Globus pallidus (tissue), 1 donor: ENCODE results near the gene SLAMF1.

Experiments
- DNase-seq: peaks from one replicate; pipeline ENCODE4 v3.0.0-alpha.2; 2015; ENCODE audit warnings: low spot score

Gene SLAMF1

GRCh38 chr1:160623227-160623633 is 23.6 kb downstream of the SLAMF1 start:
- DNase-seq: no peak

DNA sequence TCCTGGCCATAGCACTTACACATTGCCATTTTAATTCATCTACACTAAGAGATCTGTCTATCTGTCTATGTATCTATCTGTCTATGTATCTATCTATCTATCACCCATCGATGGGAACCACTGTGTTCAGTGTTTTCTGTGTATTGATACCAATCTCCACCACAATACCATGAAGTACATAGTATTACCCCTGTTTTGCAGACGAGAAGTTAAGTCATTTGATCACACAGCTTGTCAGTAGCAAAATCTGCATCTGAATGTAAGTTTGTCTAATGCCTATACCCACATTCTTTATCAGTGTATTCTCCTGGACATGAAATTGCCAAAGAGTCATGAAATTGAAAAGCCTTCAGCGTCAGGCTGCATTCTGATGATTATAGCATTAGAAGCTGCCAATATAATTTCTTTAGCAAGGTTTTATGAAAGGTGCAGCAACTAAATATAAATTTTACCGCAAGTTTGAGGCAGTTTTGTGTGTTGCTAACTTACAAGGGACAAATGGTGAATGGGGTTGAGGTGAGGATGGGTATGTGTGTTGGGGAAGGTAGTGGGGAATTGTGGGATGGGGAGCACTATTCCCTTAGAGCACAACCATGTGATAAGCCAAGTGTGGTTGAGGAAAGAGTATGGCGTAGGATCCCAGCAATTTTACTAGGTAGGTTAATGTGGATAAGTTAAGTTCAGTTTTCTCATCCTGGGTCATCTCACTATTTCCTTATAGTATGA is 24.2 kb downstream of the SLAMF1 start:
- no peak for DNase-seq

DNA sequence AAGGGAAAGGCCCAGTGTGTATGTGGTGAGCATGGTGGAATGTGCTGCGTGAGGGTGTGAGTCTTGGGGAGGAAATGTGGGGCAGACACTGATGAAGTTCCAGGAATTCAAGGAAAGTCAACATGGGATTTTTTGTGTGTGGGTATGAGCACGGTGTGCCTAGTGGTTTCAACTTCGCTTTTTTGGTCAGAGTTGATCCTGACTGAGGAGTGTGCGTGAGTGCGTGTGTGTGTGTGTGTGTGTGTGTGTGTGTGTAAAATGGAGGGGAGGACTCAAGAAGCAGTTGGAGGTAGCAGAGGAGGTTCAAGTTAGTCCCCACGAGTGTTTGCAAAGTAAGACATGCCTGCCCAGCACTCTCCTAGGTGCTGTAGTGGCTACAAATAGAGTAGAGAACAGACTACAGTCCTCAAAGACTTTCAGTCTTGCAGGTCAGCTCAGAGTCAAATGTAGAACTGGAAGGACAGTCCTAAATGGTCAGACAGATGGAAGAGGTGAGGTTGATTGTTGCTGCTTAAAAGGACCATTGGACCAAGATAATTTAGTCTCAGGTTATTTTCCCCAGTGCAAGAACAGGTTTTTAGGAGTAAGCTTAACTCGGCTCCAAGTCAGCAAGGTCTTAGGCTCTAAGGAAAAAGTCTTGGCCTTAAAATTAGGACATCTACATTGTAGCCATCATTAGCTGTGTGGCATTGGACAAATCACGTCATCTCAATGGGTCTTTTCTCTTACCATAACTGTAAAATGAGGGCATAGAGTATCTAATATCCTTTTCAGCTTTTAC is 25.0 kb downstream of the SLAMF1 start:
- DNase-seq: no peak

- no peak for DNase-seq
These were observed 25.8 kb downstream of the SLAMF1 start for GRCh38 chr1:160620942-160621632.

- no peak for DNase-seq
These were observed 27.0 kb downstream of the SLAMF1 start for GRCh38 chr1:160619742-160620277.

DNA sequence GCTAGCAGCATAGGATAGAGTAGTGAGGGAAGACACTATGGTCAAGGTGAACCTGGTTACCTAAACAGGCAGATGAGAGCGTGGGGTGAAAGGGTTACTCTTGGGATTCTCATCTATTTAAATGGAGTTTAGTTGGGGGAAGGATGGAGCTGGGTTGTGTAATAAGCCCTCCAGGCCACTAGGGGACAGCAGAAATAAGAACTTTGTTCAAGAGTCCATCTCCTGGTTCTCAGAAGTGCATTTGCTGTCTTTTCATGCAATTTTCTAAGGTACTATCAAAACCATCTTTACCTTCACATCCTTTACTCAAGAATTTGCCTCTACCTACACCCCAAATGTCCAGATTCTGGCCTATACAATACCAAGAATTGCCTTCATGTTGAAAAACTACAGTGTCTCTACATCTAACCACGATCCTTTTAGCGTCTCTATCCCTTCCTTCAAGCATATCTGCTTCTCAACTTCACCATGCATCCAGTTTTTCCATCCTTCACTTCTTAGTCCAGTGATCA is 28.0 kb downstream of the SLAMF1 start:
- no peak for DNase-seq

DNA sequence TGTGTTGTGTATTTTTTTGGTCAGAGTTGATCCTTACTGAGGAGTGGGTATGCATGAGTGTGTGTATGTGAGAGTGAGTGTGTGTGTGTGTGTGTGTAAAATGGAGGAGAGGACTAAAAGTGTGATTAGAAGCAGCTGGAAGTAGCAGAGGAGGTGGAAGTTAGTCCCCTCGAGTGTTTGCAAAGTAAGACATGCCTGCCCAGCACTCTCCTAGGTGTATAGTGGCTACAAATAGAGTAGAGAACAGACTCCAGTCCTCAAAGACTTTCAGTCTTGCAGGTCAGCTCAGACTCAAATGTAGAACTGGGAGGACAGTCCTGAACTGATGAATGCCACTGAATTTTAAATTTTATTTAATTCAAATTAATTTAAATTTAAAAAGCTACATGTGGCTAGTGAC is 28.5 kb downstream of the SLAMF1 start:
- DNase-seq: no peak

DNA sequence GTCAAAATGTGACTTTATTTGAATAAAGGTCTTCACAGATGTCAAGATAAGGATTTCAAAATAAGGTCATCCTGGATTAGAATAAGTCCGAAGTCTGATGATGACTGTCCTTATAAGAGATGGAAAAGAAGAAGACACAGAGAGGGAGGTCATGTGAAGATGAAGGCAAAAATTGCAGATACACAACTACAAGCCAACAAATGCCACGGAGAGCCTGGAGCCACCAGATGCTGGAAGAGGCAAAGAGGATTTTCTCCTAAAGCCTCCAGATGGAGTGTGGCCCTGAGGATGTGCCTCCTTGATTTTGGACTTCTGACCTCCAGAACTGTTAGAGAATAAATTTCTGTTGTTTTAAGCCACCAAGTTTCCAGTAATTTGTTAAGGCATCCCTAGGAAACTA is 31.2 kb downstream of the SLAMF1 start:
- no peak for DNase-seq

DNA sequence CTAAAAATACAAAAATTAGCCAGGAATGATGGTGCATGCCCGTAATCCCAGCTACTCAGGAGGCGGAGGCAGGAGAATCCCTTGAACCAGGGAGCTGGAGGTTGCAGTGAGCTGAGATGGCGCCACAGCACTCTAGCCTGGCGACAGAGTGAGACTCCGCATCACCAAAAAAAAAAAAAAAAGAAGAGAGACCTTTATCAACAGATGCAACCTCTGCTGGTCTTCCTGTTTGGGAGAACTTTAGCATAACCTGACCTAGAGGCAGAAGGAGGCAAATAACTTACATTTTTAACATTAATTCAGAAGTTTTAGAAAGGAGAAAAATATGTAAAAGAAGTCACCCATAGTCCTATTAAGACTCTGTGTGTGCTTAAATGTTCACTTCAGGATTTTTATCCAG is 32.4 kb downstream of the SLAMF1 start:
- DNase-seq: no peak

DNA sequence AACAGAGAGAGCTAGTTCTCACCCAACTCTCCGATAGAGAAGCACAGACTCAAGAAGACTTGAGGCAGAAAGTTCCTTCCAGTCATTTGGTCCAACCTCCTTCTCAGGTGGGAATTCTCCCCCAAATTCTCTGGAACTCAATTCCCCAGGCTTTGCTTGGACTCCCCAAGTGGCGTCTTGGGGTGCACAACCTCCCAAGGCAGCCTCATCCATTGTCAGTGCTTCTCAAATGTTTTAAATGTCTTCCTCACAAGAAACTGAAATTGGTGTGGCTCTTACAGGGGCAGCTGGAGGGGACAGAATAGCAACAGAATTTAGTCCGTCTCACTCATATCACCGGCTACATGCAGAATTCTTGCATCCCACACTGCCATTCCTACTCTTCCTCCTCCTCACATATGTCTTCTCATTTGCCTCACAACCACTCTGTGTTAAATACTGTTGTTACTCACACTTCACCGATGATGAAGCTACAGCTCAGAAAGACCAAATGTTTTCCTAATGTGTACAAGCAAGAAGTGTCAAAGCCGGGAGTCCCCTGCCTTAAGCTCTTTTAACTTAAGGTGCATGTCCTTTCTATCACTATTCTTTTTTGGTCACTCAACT is 34.1 kb downstream of the SLAMF1 start:
- no peak for DNase-seq

- DNase-seq: no peak
These were observed 36.1 kb downstream of the SLAMF1 start for GRCh38 chr1:160610569-160611242.

GRCh38 chr1:160608941-160609340 is 37.9 kb downstream of the SLAMF1 start:
- DNase-seq: no peak

GRCh38 chr1:160608514-160608913 is 38.3 kb downstream of the SLAMF1 start:
- no peak for DNase-seq

DNA sequence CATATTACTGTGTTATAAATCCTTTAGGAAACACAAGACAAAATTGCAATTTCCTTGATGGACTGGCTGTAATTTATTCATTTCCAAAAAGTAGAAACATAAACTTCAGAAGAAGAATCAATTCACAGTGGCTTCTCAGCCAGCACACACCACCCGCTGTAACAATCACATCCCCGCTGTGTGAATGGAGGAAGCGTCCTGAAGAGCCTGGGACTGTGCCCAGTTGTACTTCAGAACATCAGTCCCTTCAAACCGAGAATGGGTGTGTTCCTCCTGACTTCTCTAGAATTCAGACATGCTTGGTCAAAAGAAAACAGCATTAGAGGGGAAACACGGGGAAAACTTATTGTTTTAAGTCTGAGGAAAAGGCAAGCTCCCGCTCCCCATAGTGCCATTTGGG is 38.8 kb downstream of the SLAMF1 start:
- DNase-seq: no peak

- no peak for DNase-seq
These were observed 39.2 kb downstream of the SLAMF1 start for GRCh38 chr1:160607672-160608032.

DNA sequence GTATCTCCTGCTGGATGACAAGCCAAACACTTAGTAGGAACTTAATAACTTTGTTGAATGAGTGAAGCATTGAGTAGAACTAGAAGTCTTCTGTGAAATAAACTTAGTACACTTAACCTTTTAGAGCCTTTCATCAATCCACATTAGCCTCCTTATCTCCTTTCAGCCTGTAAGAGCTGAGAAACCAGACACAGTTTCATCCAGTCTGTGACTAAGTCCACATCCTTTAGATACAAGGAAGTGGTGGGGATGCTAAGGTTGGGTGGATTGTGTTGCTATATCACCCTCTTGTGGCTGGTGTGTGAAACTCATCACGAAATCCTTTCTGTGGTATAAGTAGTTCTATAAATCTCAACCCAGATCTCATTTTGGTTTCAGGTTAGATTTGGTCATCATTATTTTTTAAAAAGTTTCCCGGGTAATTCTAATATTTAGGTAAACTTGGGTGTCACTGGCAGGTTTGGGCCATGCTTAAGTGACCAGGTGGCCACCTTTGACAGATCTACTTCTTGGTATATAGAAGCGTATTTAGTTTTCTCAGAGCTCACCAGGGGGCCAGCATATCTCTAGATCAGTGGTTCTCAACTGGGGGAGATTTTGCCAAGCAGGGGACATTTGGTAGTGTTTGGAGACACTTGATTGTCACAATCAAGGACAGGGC is 39.7 kb downstream of the SLAMF1 start:
- peak; percentile 55 for DNase-seq

DNA sequence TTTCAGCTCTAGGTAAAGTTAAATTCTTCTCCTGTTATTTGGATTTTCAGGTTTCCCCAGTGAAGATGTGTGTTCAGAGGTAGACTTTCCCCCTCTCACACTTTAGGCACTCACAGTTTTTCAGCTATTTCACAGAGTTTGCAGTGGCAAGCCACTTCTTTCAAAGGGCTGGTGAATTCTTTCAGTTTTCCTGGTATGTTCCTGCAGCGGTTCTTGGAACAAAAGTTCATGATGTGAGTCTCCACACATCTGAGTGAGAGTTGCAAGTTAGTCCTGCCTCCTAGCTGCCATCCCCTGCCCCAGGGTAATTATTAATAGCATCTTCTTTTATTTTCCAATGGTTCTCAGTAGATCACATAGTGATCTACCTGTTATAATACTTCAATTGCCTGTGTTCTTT is 40.2 kb downstream of the SLAMF1 start:
- DNase-seq: no peak

GRCh38 chr1:160605792-160606479 is 40.9 kb downstream of the SLAMF1 start:
- DNase-seq: no peak

DNA sequence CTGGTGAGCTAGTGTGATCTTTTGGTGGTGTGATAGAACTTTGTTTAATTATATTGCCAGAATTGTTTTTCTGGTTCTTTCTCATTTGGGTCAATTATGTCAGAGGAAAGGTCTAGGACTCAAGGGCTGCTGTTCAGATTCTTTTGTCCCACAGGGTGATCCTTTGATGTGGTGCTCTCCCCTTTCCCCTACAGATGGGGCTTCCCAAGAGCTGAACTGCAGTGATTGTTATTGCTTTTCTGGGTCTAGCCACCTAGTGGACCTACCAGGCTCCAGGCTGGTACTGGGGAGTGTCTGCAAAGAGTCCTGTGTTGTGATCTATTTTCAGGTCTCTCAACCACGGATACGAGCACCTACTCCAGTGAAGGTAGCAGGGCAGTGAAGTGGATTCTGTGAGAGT is 41.6 kb downstream of the SLAMF1 start:
- DNase-seq: no peak

DNA sequence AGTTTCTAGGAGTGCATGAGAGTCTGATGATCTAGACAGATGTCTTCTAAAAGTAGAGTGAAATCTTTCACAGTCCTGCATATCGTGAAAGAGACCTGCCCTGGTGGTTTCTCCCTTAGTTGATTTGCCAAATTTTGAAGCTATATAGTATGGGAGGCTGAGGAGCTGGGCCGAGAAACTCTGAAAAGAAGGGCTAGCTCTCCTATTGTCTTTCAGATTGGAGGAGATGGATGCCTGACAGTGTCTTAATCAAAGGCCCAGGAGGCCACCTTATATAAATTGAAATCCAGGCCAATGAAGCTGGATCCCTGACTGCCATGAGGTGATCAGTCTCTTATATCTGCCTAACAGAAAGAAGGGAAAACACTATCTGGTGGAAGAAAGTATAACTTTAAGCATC is 49.1 kb downstream of the SLAMF1 start:
- DNase-seq: no peak
